Gastrocnemius medialis (tissue), 4 donors: ENCODE results near the gene AUNIP. TPM values are rescaled to one million over a fixed set of nuclear protein-coding genes. Genes with fewer than 3 reads are reported as not detected.

Source experiments
- ATAC-seq, 2 donors: fragments of 150-250 bp; one replicate each; pipeline ENCODE4 v1.9.1; 2016
- DNase-seq, 2 donors: peaks; one replicate each; pipeline ENCODE4 v3.0.0-alpha.2; 2019
- H3K27ac ChIP-seq, 4 donors: fragments of 200-600 bp; sonication (generic); 1 replicate in 1 of 4; 2 replicates in 3 of 4; pipeline ENCODE4 v1.5.1; 2016 to 2018; ENCODE audit warnings: mild to moderate bottlenecking in 2 of 4, moderate library complexity in 1 of 4
- H3K27me3 ChIP-seq, 3 donors: fragments of 200-600 bp; sonication (generic) in 2 of 3; 1 replicate in 1 of 3; 2 replicates in 2 of 3; pipeline versions ENCODE4 v1.5.1 to v1.6.0; 2016 to 2019; ENCODE audit warnings: mild to moderate bottlenecking in 1 of 3, moderate library complexity in 1 of 3
- H3K36me3 ChIP-seq, 2 donors: fragments of 200-600 bp; sonication (generic) in 1 of 2; one replicate each; pipeline ENCODE4 v1.5.1; 2017 to 2018
- H3K4me1 ChIP-seq, 2 donors: fragments of 200-600 bp; sonication (generic) in 1 of 2; one replicate each; pipeline ENCODE4 v1.5.1; 2016 to 2017; ENCODE audit warnings: mild to moderate bottlenecking in 2 of 2
- H3K4me3 ChIP-seq, 4 donors: fragments of 200-600 bp; sonication (generic) in 3 of 4; 1 replicate in 1 of 4; 2 replicates in 3 of 4; pipeline ENCODE4 v1.5.1; 2016 to 2019; ENCODE audit warnings: mild to moderate bottlenecking in 2 of 4
- H3K9me3 ChIP-seq, 3 donors: fragments of 200-600 bp; sonication (generic) in 2 of 3; 1 replicate in 1 of 3; 2 replicates in 2 of 3; pipeline ENCODE4 v1.5.1; 2016 to 2019
- CTCF ChIP-seq, 5 experiments: fragments of 450-650 bp in 3 of 5; fragments of 200-600 bp in 2 of 5; sonication (generic) in 2 of 5; IDR thresholded peaks in 4 of 5; conservative IDR thresholded peaks in 1 of 5; 1 replicate in 4 of 5; 2 replicates in 1 of 5; pipeline ENCODE4 v1.5.1; 2016 to 2019; ENCODE audit warnings: antibody characterized with exemption in 5 of 5, mild to moderate bottlenecking in 3 of 5, moderate library complexity in 3 of 5
- POLR2A ChIP-seq, 2 donors: fragments of 450-650 bp; IDR thresholded peaks; one replicate each; pipeline ENCODE4 v1.6.1; 2017; ENCODE audit warnings: antibody characterized with exemption in 2 of 2, mild to moderate bottlenecking in 2 of 2, moderate library complexity in 2 of 2
- in situ Hi-C, 4 donors: fragments of 200-750 bp; cut with MboI; loops; one replicate each; pipeline versions ENCODE4 v1.15.0 to v1.8.0; 2017; ENCODE audit warnings: low sequenced_read_pairs in 4 of 4
- intact Hi-C: fragments of 100-400 bp; cut with DNase I; formaldehyde crosslinking; loops from one replicate; pipeline ENCODE4 v1.15.1; 2023; ENCODE audit warnings: low total_unique reads
- total RNA-seq, 4 donors: library from RNA; depleted of rRNA; stranded (reverse); fragments of >200 nt; gene quantifications; one replicate each; pipeline versions ENCODE4 v1.1.0 to v1.2.3, GENCODE V29; 2016

AUNIP gene
- total RNA-seq, 4 donors from 2014 or later: not detected

GRCh38 chr1:25872713-25873112 is 13.5 kb upstream of the AUNIP start:
- intact Hi-C loops: no loop called here
- Histone ChIP-seq H3K4me1 (peaks cover 6 to 8% of the 10 kb centered on the region in 2 donors), H3K4me3 (no peak overlapping the region), H3K9me3 (no peaks in the 10 kb centered on the region), H3K27ac (no peak overlapping the region), H3K27me3 (no peaks in the 10 kb centered on the region), H3K36me3 (no peaks in the 10 kb centered on the region)
- TF ChIP-seq CTCF (IDR thresholded peaks at IDR 0.05 in 4 of 5, conservative IDR thresholded peaks at IDR 0.05 in 1 of 5) (no peak), POLR2A (IDR thresholded peaks at IDR 0.05) (no peak)
- in situ Hi-C loops: no loop called here
- DNase-seq: no peak
- ATAC-seq: no peak

GRCh38 chr1:25871704-25872494 is 12.6 kb upstream of the AUNIP start:
- Histone ChIP-seq H3K9me3 (no peaks in the 10 kb centered on the region), H3K4me1 (peaks cover 6 to 8% of the 10 kb centered on the region in 2 donors), H3K4me3 (no peak overlapping the region), H3K36me3 (no peaks in the 10 kb centered on the region), H3K27me3 (no peaks in the 10 kb centered on the region), H3K27ac (no peak overlapping the region)
- DNase-seq (no peak), ATAC-seq (no peak)
- in situ Hi-C loops: no loop called here
- intact Hi-C loops: no loop called here
- TF ChIP-seq POLR2A (IDR thresholded peaks at IDR 0.05) (no peak), CTCF (IDR thresholded peaks at IDR 0.05 in 4 of 5, conservative IDR thresholded peaks at IDR 0.05 in 1 of 5) (no peak)

- no peak overlapping the region for H3K27ac ChIP-seq
- in situ Hi-C loops: no loop called here
- no peaks in the 10 kb centered on the region for H3K9me3 ChIP-seq
- H3K27me3 ChIP-seq: no peaks in the 10 kb centered on the region
- ATAC-seq (no peak), DNase-seq (no peak)
- H3K4me1 ChIP-seq: peaks cover 6 to 8% of the 10 kb centered on the region in 2 donors
- no peak overlapping the region for H3K4me3 ChIP-seq
- H3K36me3 ChIP-seq: no peaks in the 10 kb centered on the region
- intact Hi-C loops: no loop called here
- TF ChIP-seq CTCF (IDR thresholded peaks at IDR 0.05 in 4 of 5, conservative IDR thresholded peaks at IDR 0.05 in 1 of 5): no peak
- no peak for TF ChIP-seq POLR2A (IDR thresholded peaks at IDR 0.05)
These were observed 11.9 kb upstream of the AUNIP start for GRCh38 chr1:25871086-25871703.

- Histone ChIP-seq H3K36me3 (no peaks in the 10 kb centered on the region), H3K4me1 (peaks cover 6 to 8% of the 10 kb centered on the region in 2 donors), H3K27me3 (no peaks in the 10 kb centered on the region), H3K27ac (no peak overlapping the region), H3K9me3 (no peaks in the 10 kb centered on the region), H3K4me3 (no peak overlapping the region)
- intact Hi-C loops (no loop called here), in situ Hi-C loops (no loop called here)
- TF ChIP-seq CTCF (IDR thresholded peaks at IDR 0.05 in 4 of 5, conservative IDR thresholded peaks at IDR 0.05 in 1 of 5) (no peak), POLR2A (IDR thresholded peaks at IDR 0.05) (no peak)
- ATAC-seq: no peak
- DNase-seq: no peak
These were observed 11.4 kb upstream of the AUNIP start for GRCh38 chr1:25870614-25871013.
